Activated CD4-positive, alpha-beta T cell treated with anti-CD3 and anti-CD28 coated beads for 1 hour (primary cell): ENCODE measurements around the gene CTSK.
"Not testable (repeated sequence)": the region's sequence is repeated elsewhere in the genome, so short reads cannot be mapped to it uniquely, and the experiment has no call there.

Source experiments
- DNase-seq: peaks from one replicate; pipeline ENCODE4 v3.0.0-alpha.2; 2020

CTSK gene

GRCh38 chr1:150808121-150808520 lies at the start of gene CTSK:
TSS of gene CTSK (minus strand) at chr1:150808260. CDS start at chr1:150806805, 1,455 bp downstream.
- DNase-seq: no peak

GRCh38 chr1:150852734-150853133 lies 44.7 kb upstream of the CTSK start:
- not testable (repeated sequence) for DNase-seq

GRCh38 chr1:150850801-150851362 lies 42.8 kb upstream of the CTSK start:
- DNase-seq: not testable (repeated sequence)

GRCh38 chr1:150846473-150847146 lies 38.5 kb upstream of the CTSK start:
- no peak for DNase-seq

GRCh38 chr1:150843474-150843873 lies 35.4 kb upstream of the CTSK start:
- DNase-seq: no peak

GRCh38 chr1:150842964-150843363 lies 34.9 kb upstream of the CTSK start:
- DNase-seq: no peak

GRCh38 chr1:150842343-150842742 lies 34.3 kb upstream of the CTSK start:
- DNase-seq: no peak

- no peak for DNase-seq
These were observed 33.6 kb upstream of the CTSK start for GRCh38 chr1:150841626-150842025.

GRCh38 chr1:150840850-150841249 lies 32.8 kb upstream of the CTSK start:
- DNase-seq: not testable (repeated sequence)

GRCh38 chr1:150836129-150836773 lies 28.2 kb upstream of the CTSK start:
- no peak for DNase-seq

- not testable (repeated sequence) for DNase-seq
These were observed 25.9 kb upstream of the CTSK start for GRCh38 chr1:150833961-150834360.

- no peak for DNase-seq
These were observed 24.5 kb upstream of the CTSK start for GRCh38 chr1:150832597-150832996.

- no peak for DNase-seq
These were observed 21.7 kb upstream of the CTSK start for GRCh38 chr1:150829751-150830150.

- no peak for DNase-seq
These were observed 18.2 kb upstream of the CTSK start for GRCh38 chr1:150826299-150826698.

GRCh38 chr1:150820730-150821512 lies 12.9 kb upstream of the CTSK start:
- DNase-seq: no peak

- DNase-seq: no peak
These were observed 7.8 kb upstream of the CTSK start for GRCh38 chr1:150815871-150816270.

GRCh38 chr1:150813028-150813707 lies 5.1 kb upstream of the CTSK start:
- no peak for DNase-seq

GRCh38 chr1:150810958-150811659 lies 3.0 kb upstream of the CTSK start:
- no peak for DNase-seq

GRCh38 chr1:150809651-150810050 lies 1.6 kb upstream of the CTSK start:
- DNase-seq: no peak

GRCh38 chr1:150808846-150809245 lies 786 bp upstream of the CTSK start:
- DNase-seq: no peak

- DNase-seq: no peak
These were observed 624 bp downstream of the CTSK start for GRCh38 chr1:150807249-150808023.
